ENCODE measurements around the gene SPAG7.
A peak's percentile ranks its signal among the peaks of the same experiment; 100 is the strongest.

Gene SPAG7

GRCh38 chr17:4967539-4968485 is at the start of gene SPAG7:
Gene SPAG7, minus strand, starts transcription at chr17:4967817. Its CDS starts 13 bp downstream, at chr17:4967804.
- DNase-seq = peak; percentile 87 to 89

DNA sequence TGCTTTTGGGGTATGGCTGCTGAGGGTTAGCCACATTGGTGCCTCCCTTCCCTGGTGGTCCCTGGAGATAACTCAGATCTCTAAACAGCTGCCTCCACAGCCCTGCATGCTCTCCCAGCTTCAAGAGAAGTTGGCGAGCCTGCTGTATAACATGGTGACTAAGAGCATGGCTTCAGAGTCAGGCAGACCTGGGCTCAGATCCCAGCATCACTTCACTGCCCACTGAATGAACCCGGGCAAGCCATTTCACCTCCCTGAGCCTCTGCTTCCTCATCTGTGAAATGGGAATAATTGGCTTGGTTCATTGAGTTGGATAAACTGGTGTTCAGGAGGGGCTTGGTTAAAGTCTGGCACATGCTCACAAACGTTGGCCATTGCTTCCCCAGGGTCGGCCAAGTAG is 46.7 kb upstream of the SPAG7 start:
- no peak for DNase-seq

- DNase-seq = no peak
These were observed 44.3 kb upstream of the SPAG7 start for GRCh38 chr17:5011928-5012327.

DNA sequence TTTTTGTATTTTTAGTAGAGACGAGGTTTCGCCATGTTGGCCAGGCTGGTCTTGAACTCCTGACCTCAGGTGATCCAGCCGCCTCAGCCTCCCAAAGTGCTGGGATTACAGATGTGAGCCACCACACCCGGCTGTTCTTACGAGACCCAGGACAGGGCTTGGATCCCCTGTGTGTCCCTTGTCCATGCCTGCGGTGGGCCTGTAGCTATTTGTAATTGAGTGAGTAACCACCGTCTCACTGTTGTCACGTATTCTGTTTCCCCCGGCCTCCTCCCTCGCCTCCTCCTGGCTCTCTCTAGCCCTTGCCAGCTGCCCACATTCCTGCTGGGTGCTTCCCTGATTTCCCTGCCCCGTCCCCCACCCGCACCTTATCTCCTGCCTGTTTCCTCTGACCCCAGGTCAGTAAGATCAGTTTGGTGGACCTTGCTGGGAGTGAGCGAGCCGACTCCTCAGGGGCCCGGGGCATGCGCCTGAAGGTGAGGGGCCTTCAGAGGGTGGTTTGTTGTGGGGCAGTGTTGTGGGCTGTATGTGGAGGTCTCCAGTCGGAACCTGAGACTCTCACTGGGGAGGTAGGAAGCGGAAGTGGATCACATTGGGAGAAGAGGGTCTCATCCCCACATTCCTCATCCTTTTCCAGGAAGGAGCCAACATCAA is 35.7 kb upstream of the SPAG7 start:
- no peak for DNase-seq

DNA sequence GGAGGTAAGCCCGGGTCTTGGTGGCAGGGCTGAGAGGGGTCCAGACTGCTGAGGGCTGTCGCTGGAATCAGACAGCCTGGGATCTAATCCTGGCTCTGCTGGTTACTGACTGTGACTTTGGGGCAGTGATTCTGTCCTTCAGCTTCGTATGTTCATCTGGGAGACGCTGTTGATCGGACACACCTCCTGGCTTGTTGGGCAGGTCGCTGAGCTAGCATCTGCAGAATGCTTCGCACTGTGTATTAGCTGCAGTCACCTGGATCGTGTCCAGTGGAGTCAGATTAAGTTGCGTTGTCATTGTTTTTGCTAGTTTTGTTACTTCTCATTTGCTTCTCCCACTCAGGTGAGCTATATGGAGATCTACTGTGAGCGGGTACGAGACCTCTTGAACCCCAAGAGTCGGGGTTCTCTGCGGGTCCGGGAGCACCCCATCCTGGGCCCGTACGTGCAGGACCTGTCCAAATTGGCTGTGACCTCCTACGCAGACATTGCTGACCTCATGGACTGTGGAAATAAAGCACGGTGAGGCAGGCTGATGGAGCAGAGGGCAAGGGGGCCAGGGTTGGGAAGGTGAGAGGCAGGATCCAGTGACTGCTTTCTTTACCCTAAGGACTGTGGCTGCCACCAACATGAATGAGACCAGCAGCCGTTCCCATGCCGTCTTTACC is 34.6 kb upstream of the SPAG7 start:
- DNase-seq = no peak

GRCh38 chr17:5000237-5000639 is 32.6 kb upstream of the SPAG7 start:
- DNase-seq = no peak

DNA sequence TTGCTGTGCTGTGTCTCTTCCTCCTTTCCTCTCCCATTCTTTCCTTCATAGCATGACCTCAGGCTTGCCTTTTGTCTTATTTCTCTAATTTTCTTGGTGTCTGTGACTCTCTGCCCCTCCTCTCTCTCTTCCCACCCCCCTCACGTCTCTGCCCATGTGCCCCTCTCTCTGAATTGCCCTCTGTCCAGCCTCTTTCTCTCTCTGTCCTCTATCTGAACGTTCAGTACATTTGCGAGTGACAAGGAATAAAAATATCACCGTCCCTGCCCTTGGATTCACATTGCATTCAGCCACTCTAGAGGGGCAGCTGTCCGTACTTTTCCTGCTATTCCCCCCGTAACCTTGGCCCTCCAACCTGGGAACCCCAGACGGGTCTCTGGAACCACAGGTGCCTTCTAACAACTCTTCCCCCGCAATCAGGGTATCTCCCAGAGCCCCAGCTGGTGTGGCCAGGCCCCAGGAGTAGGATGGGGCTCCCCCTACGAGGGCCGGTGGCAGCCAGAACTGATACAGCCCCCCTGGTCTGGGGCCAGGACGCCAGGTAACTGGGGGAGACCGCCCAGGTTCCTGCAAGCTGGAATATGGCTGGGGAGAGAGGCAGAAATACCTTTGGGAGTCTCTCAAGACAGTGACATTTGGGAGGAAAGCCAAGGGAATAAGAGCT is 31.9 kb upstream of the SPAG7 start:
- DNase-seq = no peak

DNA sequence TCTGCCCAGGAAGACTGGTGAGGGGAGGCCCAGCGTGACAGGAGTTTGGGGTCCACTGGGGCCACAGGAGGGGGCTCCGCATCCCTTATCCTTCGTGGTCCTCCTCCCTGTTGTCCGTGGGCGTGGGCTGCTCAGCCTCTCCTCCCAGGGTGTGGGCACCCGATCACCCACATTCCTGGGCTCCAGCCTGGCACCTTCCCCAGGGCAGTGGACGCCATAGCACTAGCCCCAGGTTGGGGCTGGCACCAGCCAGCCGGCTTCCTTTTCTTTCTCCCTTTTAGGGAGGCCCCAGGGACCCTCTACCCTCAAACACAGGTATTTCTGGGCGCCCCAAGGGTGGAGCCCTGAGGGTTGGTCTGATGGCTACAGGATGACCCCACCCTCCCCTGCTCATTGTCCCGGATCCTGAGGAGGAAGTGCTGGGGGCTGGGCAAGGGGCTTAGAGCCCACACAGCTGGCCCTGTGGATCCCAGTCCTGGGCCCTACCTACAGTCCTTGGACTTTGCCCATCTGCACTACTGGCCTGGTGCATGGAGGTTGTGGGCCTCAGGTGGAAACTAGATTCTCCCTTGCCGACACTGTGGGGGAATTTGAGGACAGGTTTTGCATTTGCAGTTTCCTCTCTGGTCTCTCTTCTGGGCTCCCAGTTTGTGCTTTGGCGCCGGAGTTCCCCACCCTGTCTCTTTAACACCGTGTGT is 31.3 kb upstream of the SPAG7 start:
- no peak for DNase-seq

- peak in 1 of 2 experiments; percentile 22 for DNase-seq
These were observed 30.6 kb upstream of the SPAG7 start for GRCh38 chr17:4998027-4998731.

DNA sequence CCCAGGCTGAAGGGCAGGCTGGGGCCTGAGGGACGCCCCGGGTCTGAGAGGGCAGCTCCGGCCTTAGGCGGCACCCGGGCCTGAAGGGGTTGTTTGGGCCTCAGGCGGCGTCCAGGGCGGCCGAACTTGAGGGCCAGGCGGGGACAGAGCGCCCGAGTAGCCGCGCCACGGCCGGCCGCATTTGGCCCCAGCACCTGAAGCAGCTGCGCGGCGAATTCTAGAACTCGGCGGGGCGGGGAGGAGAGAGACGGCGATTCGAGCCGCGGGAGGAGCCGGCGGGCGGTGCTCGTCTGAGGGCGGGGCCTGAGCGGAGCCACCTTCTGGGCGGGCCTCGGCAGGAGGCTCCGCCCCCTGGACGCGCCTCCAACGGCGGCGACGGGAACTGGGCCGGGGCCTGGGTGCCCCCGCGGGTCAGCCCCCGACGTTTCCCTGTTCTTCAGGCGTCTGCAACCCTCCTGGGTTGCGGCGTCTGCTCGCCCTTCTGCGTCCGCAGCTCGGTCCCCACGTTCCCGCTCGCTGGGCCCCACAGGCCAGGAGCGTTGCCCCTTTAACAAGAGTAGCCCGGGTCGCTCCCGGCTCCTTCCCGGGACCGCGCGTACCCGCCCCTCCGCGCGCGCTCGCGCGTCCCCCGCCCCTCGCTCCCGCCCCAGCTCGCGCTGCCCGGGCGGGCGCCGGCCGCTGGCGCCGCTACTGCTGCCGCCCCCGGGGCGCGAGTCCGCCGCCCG is 29.8 kb upstream of the SPAG7 start, which contains the start of the genes INCA1 and KIF1C:
TSS of gene INCA1 (minus strand) at position 221 of the 725 bp plus-strand sequence. CDS start 3,085 bp downstream, outside the sequence.
TSS of gene KIF1C (plus strand) at position 649 of the 725 bp plus-strand sequence. CDS start 2,297 bp downstream, outside the sequence.
- peak; percentile 76 to 82 for DNase-seq

- DNase-seq = no peak
These were observed 26.5 kb upstream of the SPAG7 start for GRCh38 chr17:4994081-4994595.

DNA sequence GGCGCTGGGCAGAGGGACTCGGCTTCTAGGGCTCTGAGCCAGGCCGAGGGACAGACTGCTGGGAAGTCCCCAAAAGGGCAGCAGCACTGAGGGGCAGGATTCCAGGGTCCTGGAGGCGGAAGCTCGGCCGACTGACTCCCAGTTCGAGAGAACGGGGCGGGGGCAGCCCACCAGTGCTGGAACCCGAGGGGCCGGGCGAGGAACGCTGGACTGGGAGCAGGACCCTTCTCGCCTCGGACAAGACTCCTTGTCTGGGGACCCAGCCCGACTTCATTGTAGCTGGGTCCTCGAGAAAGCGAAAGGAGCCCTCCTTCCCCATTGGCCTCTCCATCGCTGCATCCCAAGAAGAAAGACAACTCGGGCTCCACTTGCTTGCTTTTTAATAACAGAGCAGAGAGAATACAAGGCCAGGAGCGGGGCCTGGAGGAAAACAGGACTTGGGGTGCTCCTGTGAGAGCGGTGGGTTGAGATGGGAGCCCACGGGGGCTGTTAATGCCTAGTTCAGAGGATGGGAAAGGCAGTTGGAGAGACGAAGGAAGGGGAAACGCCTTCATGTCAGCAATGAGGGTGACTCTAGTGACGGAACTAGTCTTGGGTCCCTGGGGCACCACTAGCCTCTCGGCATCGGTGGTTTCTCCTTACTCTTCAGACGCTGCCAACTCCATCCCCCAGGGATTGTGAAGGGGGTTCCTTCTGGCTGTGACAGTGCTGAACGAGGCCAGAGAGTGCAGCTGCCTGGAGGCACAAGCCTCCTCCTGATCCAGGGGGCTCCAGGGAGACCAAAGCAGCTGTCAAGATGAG is 20.4 kb upstream of the SPAG7 start:
- DNase-seq = no peak

- DNase-seq = peak; percentile 68 to 79
These were observed 19.5 kb upstream of the SPAG7 start, which contains the start of gene CAMTA2 for GRCh38 chr17:4986951-4987766. Gene CAMTA2, minus strand, starts transcription at chr17:4987675. Its CDS starts 1,453 bp downstream, at chr17:4986222.

- no peak for DNase-seq
These were observed 18.8 kb upstream of the SPAG7 start for GRCh38 chr17:4986403-4986802.

GRCh38 chr17:4982305-4982704 is 14.7 kb upstream of the SPAG7 start:
- no peak for DNase-seq

- peak; percentile 7 to 13 for DNase-seq
These were observed 13.1 kb upstream of the SPAG7 start for GRCh38 chr17:4980644-4981216.

GRCh38 chr17:4978726-4979125 is 11.1 kb upstream of the SPAG7 start:
- DNase-seq = no peak

DNA sequence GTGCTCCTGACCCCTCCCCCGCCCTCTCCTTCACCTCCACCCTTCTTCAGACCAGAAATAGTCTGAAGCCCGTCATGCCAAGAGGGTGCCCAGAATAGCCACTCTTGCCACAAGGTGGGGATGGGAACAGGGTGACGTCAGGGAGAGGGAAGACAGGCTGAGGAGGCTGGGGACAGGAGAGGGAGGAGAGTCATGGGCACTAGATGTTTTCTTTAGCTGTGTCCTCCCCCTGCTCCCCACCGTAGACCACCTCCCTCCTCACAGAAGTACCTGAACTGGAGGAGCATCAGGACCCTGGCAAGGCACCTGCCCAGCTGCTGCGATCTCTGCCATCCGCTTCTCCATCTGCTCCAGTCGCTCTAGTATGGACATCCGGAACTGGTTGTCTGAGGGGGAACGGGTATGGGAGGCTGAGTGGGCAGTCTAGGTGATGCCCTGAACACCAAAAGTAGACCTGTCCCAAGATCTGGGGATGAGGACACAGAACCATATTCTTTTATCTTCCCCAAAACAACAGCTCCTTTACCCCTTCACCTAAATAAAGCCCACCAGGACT is 6.6 kb upstream of the SPAG7 start:
- DNase-seq = no peak
